Activated naive CD8-positive, alpha-beta T cell treated with anti-CD3 and anti-CD28 coated beads, Interleukin-2, amount 50 U/mL, for 16 hours (primary cell): ENCODE results near the gene BRF1.
"Not testable (repeated sequence)": the region's sequence is repeated elsewhere in the genome, so short reads cannot be mapped to it uniquely, and the experiment has no call there.

Experiments
- DNase-seq: peaks from one replicate; pipeline ENCODE4 v3.0.0-alpha.2; 2020; ENCODE audit warnings: low read depth, low spot score

Gene BRF1

DNA sequence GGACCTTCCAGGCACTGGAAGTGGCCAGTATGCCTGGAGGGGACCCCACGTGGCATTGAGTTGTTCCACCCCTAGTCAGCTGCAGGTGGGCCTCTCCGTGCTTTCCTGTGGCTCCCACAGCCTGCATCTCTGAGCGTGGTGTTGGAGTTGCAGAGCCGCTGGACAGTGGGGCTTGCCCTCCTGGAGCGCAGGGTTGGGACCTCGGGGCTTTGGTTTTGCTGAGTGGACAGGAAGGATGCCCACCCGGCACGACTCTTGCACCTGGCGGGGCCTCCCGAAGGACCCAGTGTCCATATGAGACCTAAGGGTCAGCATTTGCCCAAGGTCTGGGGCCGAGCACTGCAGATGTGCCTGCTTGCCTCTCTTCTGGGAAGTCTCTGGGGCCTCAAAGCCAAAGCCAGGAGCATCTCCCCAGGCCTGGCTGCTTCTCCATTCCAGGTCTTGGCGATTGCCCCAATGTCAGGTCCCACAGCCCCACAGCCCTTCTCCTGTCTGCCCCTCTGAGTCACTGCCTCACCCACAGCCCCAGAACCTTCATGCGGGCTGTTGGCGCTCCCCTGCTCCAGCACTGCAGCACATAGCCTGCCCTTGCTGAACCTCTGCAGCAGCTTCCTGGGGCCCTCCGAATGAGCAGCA lies 15.3 kb upstream of the BRF1 start:
- DNase-seq, result no peak

DNA sequence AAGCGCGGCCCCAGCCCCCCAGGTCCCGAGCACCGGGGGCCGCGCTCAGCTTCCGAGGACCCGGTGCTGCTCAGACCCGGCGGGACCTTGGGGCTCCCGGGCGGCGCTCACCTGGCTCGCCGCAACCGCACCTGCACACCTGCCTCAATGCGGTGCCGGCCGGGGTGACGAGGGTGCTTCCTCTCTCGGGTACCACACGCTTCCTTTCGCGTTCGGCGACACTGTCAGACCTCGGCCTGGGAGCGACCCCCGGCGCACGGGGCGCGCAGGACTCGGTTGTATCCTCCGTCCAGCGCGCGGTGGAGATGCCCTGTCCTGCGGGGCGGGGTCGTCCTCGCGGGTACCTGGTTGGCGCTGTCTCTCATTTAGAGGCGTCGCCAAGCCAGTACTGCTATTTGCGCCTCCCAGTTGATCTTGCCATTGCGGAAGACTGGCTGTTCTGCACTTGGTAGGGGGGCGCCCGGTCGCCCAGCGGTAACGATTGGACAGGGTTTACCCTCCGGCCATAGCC lies 14.5 kb upstream of the BRF1 start:
- DNase-seq, result no peak

DNA sequence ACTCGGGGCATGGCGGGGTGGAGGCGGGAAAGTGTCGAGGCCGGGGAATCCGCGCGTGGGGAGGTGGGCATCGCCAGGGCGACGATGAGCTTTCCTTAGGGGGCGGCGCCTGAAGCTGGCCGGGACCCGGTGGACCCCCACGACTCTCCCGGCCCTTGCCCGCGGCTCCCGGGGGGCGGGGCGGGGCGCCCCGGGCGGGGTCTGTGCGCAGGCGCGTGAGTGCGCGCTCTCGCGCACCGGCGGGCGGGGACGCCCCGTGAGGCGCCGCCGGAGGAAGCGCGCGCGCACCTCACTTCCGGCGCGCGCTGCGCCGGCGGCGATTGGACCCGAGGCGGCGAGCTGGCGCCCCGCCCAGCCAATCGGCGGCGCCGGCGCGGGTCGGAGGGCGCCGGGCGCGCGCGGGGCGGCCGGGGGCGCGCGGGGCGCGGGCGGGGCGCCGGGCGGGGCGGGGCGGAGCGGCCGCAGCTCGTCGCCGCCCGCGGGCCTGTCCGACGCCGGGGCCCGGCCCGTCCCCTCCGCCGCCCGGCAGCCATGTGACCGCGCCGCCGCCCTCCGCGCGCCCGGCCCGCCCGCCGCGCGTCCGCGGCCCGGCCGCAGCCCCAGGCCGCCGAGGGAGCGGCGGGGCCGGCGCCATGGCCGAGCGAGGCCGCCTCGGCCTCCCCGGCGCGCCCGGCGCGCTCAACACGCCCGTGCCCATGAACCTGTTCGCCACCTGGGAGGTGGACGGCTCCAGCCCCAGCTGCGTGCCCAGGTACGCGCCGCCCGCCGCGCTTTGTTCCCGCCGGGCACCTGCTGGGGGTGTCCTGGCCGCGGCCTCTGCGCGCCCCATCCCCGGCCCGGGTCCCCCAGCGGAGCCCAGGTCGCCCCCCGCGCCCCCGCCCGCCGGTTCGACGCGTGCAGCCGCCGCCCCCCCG lies 13.7 kb upstream of the BRF1 start, which contains the start of gene PACS2:
TSS of gene PACS2 (plus strand) at position 462 of the 914 bp plus-strand sequence. CDS start at position 633, 171 bp downstream.
- DNase-seq, result peak; percentile 28

DNA sequence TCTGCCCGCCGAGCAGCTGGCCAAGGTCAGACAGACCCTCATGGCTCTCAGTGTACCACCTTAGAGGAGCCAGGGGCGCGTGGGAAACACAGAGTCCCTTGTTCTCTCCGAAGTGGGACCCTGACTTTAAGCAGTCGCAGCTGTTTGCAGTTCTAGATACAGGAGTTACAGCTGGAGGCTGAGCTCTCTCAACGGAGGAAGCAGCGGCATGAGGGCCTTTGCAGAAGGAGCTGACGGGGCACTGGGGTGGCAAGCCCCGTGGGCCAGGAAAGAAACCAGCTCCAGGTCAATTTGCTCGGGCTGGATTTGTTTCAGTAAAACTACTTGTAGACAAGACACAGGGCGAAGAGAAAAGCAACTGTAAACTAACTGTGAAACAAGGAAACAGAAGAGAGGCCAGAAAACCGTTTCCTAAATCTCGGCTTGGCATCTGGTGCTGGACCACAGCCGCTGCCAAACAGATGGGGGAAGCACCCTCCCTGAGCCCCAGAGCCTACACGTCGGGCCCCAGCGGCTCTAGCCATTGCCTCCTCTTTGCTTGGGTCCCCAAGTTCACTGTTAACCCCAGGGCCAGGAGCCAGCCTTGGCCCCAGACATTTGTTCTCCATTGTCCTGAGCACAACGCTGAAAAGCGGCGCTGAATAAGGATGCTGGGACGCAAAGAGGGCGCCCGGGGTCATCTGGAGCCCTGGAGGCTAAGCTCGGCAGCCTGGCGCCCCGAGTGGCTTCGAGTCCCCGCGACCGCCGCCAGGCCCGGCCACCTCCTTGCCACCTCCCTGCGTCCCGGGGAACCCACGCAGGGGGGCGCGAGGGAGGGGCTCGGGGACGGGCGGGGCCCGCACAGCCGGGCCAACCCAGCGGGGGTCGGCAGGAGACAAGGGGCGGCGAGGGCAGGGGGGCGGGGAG lies 12.8 kb upstream of the BRF1 start:
- DNase-seq, result no peak

DNA sequence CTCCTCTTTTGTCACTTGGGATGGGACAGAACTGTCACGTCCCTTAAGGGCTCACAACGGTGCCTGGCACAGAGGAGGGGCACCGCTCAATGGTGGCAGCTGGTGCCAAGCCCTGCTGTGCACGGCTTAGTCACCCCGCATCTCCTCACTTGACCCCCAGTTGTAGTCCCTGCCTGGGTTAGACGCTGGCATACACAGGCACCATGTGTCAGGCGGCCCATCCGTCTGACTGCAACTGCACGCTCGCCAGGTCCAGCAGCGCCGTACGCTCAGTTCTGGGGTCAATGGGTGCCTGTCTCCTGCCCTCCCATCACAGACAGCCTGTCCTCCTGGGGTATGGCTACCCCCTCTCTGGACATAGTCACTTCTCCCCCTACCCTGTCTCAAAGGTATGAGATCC lies 12.2 kb upstream of the BRF1 start:
- DNase-seq, result no peak

DNA sequence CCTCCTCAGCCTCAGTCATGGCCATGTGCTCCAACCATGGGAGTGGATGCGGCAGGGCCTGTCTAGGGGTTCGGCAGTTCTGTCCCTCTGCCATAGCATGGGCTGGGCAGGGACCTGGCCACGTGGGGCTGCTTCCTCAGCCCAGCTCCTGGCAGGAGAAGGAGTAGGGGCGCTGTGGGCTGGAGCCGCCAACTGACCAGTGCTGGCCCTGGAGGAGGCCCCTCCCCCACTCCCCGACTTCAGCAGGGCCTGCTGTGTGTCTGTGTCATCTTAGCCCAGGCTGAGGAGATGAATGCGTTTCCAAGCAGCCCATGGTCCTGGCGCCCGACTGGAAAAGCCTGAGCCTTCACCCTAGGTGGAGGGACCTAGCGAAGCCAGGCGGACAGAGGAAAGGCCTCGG lies 11.0 kb upstream of the BRF1 start:
- DNase-seq, result no peak

DNA sequence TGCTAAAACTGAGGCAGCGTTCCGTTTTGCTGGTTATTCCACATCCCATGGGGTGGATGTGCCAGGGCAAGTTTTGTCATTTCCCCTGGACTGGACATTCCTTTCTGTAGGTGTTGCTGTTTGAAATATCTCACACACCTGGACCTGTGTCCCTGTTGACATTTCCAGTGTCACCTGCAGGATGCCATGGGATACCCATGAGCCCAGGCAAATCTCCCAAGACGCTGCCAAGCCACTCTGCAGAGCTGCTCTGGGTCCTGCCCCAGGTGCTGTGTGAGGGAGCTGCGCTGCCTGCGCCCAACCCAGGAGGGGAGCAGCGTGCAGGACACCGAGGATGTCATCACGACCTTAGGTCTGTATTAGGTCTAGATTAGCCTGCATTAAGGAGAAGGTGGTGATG lies 8.6 kb upstream of the BRF1 start:
- DNase-seq, result no peak

DNA sequence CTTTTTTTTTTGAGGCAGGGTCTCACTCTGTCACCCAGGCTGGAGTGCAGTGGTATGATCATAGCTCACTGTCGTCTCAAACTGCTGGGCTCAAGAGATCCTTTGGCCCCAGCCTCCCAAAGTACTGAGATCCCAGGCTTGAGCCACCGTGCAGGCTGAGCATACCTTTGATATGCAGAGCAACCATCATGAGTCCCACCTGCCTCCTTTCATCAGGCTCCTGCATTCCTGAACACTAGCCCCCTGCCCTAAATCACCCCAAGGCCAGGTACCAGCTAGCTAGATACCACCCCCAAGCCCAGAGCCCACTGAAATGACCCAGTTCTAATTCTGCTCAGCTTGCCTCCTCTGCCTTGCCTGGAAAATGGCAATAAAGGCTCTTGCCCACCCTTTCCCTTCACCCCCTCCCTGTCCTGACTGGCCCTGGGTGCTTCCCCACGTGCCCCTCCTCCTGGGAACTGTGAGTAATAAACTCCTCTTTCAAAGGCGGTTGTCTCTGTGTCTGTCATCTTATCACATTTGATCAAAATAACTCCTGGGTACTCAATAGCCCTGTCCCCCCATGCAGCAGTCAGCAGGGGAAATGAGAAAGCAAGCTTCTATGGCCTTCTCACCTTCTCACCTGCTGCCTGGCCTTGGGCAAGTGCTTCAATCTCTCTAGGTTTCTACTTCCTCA lies 6.4 kb upstream of the BRF1 start:
- no peak for DNase-seq

DNA sequence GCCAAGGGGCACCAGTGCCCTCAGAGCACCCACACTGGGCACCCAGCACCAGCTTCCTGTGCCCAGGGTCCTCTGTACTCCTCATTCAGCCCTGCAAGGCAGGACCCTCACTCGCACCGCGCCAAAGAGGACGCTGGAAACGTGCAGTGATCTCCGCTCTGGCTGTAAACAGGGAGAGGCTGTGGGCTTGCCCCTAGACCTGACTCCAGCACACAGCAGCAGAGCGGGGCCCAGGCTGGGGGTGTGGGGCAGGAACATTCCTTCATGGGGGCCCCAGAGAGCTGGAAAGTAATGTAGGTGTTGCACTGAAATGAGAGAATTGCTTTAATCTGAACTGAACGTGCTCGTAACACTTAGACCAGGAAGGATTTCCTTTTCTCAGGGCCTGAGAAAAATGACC lies 5.0 kb upstream of the BRF1 start:
- DNase-seq, result no peak

DNA sequence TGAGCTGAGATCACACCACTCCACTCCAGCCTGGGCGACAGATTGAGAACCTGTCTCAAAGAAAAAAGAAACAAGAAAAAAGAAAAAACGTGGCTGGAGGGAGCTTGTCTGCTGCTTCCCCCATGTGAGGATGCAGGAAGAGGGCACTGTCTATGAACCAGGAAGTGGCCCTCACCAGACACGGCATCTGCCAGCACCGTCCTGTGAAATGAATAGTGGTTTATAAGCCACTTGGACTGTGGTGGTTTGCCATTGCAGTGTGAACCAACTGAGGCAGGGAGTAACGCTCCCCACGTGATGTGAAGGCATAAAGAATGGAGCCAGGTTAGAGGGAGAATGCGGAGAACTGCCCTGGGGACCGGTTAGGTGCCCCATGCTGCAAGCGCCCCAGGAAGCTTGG lies 4.5 kb upstream of the BRF1 start:
- no peak for DNase-seq

DNA sequence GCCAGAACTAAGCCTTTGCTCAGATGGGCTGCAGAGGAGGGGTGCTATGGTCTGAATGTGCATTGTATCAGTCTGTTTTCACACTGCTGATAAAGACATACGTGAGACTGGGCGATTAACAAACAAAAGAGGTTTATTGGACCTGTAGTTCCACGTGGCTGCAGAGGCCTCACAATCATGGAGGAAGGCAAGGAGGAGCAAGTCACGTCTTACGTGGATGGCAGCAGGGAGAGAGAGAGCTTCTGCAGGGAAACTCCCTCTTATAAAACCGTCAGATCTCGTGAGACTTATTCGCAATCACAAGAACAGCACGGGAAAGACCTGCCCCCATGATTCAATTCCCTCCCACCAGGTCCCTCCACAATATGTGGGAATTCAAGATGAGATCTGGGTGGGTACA lies 3.8 kb upstream of the BRF1 start:
- DNase-seq, result no peak

DNA sequence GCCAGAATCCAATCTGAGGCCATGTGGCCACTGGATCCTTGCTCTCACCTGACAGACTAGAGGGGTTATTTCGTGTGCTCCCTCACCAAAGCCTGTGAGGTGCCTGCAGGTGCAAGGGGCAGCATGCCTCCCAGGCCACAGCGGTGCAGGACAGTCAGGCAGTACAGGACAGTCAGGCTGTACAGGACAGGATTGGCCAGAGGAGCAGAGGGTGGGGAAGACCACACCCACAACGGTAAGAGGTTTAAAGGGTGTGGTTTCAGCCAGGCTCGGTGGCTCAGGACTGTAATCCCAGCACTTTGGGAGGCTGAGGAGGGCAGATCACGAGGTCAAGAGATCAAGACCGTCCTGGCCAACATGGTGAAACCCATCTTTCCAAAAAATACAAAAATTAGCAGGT lies 3.1 kb upstream of the BRF1 start:
- no peak for DNase-seq

DNA sequence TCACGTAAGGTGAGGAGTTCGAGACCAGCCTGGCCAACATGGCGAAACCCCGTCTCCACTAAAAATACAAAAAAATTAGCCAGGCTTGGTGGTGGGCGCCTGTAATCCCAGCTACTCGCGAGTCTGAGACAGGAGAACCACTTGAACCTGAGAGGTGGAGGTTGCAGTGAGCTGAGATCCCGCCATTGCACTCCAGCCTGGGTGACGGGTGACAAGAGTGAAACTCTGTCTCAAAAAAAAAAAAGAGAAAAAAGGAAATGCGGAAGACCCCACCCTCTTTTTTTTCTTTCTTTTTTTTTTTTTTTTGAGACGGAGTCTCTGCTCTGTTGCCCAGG lies 1.1 kb upstream of the BRF1 start:
- DNase-seq, result not testable (repeated sequence)

DNA sequence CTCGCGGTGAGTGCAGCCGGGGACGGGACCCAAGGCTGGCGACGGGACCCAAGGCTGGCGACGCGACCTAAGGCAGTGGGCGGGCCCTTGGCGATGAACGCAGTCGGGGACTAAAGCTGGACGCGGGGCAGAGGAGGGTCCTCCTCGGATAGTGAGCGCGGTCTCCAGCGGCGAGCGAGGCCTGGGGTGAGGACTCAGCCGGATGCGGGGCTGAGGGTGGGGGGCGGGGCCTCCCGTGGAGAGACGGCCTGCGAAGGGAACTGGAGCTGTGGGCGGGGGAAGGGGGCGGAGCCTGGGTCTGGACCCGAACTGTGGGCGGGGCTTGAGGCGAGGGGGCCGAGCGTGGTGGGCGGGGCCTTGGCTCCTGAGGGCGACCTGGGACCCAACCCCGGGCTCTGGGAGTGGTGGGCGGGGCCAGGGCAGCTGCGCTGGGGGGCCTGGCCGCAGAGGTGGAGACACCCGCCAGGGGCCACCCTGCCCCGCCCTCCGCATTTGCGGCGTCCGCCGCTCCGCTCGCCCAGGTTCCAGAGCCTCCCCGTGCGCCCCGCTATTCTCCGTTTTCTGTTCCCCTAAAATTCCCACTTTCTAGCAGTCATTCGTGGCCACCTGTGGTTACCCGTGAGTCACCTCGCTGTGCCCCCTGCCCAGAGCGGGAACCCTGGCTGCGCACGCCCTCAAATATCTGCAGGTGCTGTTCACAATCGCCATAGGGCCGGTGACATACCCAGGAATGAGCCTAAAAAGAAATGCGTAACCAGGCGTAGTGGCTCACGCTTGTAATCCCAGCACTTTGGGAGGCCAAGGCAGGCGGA lies 508 bp upstream of the BRF1 start:
- DNase-seq, result peak; percentile 100

DNA sequence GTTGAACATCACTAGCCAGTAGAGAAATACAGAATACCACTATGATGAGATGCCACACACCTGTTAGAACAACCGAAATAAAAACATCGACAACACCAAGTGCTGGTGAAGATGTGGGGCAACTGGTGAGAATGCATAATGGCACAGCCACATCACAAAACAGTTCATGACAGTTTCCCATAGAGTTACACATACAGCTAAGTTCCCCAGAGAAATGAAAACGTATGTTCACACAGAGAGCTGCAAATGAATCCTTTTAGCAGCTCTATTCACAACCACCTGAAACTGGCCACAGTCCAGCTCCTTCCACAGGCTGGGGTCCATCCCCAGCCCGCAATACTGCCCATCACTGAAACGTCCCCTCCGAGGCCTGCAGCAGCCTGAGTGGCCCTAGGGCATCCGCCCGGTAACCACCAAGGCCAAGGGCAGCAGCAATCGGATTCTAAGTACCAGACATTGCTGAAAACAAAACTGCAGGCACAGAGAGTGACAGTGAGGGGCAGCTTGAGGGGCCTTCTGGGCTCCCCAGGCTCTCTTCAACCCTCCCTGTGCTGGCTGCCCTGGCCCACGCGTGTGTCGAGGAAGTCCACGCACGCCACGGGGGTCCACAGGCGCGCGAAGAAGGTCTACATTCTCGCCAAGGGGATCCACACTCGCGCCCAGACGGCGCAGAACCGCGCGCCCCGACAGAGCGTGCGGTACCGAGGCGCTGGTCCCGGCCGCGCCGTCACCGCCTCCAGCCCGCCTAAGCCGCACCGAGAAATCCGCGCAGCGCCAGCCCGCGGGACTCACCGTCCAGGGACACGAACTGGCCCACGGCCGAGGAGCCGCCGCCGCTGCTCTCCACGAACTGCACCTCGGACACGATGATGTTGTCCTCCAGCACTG lies 903 bp downstream of the BRF1 start:
- DNase-seq, result no peak

DNA sequence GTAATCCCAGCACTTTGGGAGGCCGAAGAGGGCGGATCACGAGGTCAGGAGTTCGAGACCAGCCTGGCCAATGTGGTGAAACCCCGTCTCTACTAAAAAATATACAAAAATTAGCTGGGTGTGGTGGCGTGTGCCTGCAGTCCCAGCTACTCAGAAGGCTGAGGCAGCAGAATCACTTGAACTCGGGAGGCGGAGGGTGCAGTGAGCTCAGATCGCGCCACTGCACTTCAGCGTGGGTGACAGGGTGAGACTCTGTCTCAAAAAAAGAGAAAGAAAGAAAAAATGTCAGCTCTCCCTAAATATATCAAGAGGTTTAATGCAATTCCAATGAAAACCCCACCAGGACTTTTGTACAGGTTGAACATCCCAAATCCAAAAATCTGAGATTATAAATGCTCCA lies 3.5 kb downstream of the BRF1 start:
- not testable (repeated sequence) for DNase-seq

DNA sequence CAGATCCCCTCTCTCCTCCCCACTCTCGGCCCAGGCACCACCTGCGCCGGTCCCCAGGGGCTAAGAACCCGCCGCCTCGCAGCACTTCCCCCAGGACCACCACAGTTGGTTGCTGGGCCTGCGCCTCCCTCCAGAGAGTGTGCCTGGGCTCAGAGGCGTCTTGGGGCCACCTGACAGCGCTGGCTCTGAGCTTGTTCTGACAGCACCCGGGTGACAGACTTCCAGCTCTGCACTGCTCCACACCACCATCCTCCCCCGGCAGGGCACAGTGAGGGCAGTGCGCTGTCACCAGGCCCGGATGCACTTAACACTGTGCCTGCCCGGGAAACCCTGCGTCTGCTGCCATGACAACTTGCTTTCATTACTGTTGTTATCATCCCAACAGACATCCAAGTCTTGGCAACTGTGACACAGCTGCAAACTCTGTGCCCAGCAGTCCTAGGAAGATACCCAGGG lies 6.6 kb downstream of the BRF1 start:
- no peak for DNase-seq

DNA sequence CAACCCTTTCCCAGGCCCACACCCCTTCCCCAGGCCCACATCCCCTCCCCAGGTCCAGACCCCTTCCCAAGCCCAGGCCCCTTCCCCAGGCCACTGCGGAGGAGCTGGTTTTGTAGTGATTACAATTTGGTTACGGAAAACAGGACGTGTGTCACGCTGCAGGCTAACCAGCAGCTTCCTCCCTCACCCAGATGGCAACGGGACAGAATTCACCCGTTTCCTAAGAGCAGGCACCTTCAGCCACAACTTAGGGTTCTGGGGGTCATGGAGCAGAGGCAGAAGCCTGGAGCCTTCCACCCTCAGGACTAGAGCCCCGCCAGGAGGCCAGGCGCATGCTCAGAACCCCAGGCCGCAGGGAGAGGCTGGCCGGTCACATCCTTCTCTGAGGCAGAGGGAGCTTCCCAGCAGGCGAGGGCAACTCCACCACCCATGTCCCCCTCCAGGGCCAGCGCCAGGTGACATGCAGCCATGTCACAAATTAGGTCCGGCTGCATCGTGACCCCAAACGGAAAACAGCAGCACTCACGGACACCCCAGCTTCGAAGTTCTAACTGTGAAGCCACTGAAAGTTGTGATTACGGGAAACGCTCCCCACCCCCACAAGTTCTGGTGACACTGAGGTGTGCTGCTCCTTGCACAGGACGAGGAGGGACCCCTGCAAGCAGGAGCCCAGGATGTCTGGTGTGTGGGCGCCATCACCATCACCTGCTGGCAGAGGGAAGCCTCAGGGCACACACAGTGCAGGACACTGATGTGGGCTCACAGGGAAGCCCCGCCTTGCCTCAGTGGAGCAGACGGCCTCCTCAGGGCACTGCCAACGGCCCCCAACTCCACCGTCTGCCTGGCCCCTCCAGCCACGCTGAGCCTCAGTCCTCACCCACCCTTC lies 7.7 kb downstream of the BRF1 start:
- no peak for DNase-seq
